Measurements from ENCODE around the gene PALLD.

Gene PALLD

DNA sequence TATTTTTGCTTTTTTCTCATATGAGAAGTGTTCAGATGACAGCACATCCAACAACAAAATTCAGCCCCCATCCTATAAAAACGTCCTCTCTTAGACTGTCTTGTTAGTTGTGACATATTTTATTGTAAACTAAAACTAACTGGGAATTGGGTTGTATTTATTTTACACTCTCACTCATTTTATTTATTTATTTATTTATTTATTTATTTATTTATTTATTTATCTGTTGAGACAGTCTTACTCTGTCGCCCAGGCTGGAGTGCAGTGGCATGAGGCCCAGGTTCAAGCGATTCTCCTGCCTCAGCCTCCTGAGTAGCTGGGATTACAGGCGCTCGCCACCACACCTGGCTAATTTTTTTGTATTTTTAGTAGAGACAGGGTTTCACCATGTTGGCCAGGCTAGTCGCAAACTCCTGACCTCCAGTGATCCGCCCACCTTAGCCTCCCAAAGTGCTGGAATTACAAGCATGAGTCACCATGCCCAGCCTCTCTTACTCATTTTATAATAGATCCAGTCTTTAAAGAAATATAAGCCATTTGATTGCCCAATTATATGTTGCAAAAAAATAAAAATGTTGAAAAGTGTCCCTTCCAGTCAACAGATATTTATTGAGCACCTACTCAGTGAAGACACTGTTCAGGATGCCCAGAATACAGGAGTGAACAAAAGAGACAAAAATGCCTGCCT lies 44.6 kb downstream of the PALLD start:
- no peaks in the 10 kb centered on the region for H3K9me3 ChIP-seq (ENCODE audit: control insufficient read depth, low read length)
- H3K9ac ChIP-seq (ENCODE audit: low read length) = no peak overlapping the region
- no peak overlapping the region for H3K4me3 ChIP-seq (ENCODE audit: low read length)
- no peaks in the 10 kb centered on the region for H3K36me3 ChIP-seq (ENCODE audit: control insufficient read depth, insufficient read depth, low read length, severe bottlenecking)
- H3K4me1 ChIP-seq (ENCODE audit: control insufficient read depth, insufficient read depth, low read length) = peaks cover 11% of the 10 kb centered on the region
- peak; percentile 63 for DNase-seq (ENCODE audit: low read depth)
- H3K27me3 ChIP-seq (replicated peaks; ENCODE audit: control insufficient read depth, insufficient read depth, low read length) = no peaks in the 10 kb centered on the region

GRCh38 chr4:168549143-168549542 lies 52.3 kb downstream of the PALLD start:
- Histone ChIP-seq H3K9ac (ENCODE audit: low read length) (no peak overlapping the region), H3K27me3 (replicated peaks; ENCODE audit: control insufficient read depth, insufficient read depth, low read length) (no peaks in the 10 kb centered on the region), H3K4me3 (ENCODE audit: low read length) (no peak overlapping the region), H3K36me3 (ENCODE audit: control insufficient read depth, insufficient read depth, low read length, severe bottlenecking) (no peaks in the 10 kb centered on the region), H3K4me1 (ENCODE audit: control insufficient read depth, insufficient read depth, low read length) (peaks cover 32% of the 10 kb centered on the region), H3K9me3 (ENCODE audit: control insufficient read depth, low read length) (no peaks in the 10 kb centered on the region)
- peak; percentile 41 for DNase-seq (ENCODE audit: low read depth)

- H3K4me3 ChIP-seq (ENCODE audit: low read length) = peak overlapping the region; percentile 52
- H3K9me3 ChIP-seq (ENCODE audit: control insufficient read depth, low read length) = no peaks in the 10 kb centered on the region
- peak; percentile 50 for DNase-seq (ENCODE audit: low read depth)
- no peaks in the 10 kb centered on the region for H3K36me3 ChIP-seq (ENCODE audit: control insufficient read depth, insufficient read depth, low read length, severe bottlenecking)
- peak overlapping the region; percentile 37 for H3K9ac ChIP-seq (ENCODE audit: low read length)
- H3K4me1 ChIP-seq (ENCODE audit: control insufficient read depth, insufficient read depth, low read length) = peaks cover 32% of the 10 kb centered on the region
- H3K27me3 ChIP-seq (replicated peaks; ENCODE audit: control insufficient read depth, insufficient read depth, low read length) = no peaks in the 10 kb centered on the region
Measured at GRCh38 chr4:168550064-168550766, 53.4 kb downstream of the PALLD start.

DNA sequence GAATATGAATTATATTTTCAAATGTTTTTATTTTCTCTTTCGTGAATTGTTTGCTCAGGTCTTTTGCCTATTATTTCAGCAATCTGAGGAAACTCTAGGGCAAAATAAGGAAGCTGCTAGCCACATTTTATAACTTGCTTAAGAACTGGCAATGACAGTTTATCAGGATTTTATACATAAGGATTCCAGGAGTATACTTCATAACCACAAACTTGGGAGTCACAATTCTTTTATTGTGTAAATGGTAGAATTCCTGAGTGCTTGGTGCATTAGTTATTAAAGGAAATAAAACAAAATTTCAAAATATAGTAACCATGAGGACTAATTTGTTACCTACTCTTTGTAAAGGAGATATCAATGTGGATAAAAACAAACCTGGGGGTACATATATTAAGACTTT lies 54.4 kb downstream of the PALLD start:
- Histone ChIP-seq H3K4me3 (ENCODE audit: low read length) (peak overlapping the region; percentile 52), H3K27me3 (replicated peaks; ENCODE audit: control insufficient read depth, insufficient read depth, low read length) (no peaks in the 10 kb centered on the region), H3K36me3 (ENCODE audit: control insufficient read depth, insufficient read depth, low read length, severe bottlenecking) (no peaks in the 10 kb centered on the region), H3K9me3 (ENCODE audit: control insufficient read depth, low read length) (no peaks in the 10 kb centered on the region), H3K9ac (ENCODE audit: low read length) (no peak overlapping the region), H3K4me1 (ENCODE audit: control insufficient read depth, insufficient read depth, low read length) (peaks cover 32% of the 10 kb centered on the region)
- peak; percentile 69 for DNase-seq (ENCODE audit: low read depth)

GRCh38 chr4:168551945-168552695 lies 55.3 kb downstream of the PALLD start:
- DNase-seq (ENCODE audit: low read depth) = no peak
- Histone ChIP-seq H3K36me3 (ENCODE audit: control insufficient read depth, insufficient read depth, low read length, severe bottlenecking) (no peaks in the 10 kb centered on the region), H3K4me1 (ENCODE audit: control insufficient read depth, insufficient read depth, low read length) (peaks cover 29% of the 10 kb centered on the region), H3K4me3 (ENCODE audit: low read length) (no peak overlapping the region), H3K9me3 (ENCODE audit: control insufficient read depth, low read length) (no peaks in the 10 kb centered on the region), H3K27me3 (replicated peaks; ENCODE audit: control insufficient read depth, insufficient read depth, low read length) (no peaks in the 10 kb centered on the region), H3K9ac (ENCODE audit: low read length) (no peak overlapping the region)

- DNase-seq (ENCODE audit: low read depth) = no peak
- H3K4me3 ChIP-seq (ENCODE audit: low read length) = no peak overlapping the region
- no peaks in the 10 kb centered on the region for H3K27me3 ChIP-seq (replicated peaks; ENCODE audit: control insufficient read depth, insufficient read depth, low read length)
- peaks cover 28% of the 10 kb centered on the region for H3K4me1 ChIP-seq (ENCODE audit: control insufficient read depth, insufficient read depth, low read length)
- no peaks in the 10 kb centered on the region for H3K9me3 ChIP-seq (ENCODE audit: control insufficient read depth, low read length)
- H3K9ac ChIP-seq (ENCODE audit: low read length) = no peak overlapping the region
- H3K36me3 ChIP-seq (ENCODE audit: control insufficient read depth, insufficient read depth, low read length, severe bottlenecking) = no peaks in the 10 kb centered on the region
Measured at GRCh38 chr4:168553714-168554370, 57.0 kb downstream of the PALLD start.

GRCh38 chr4:168555437-168555836 lies 58.6 kb downstream of the PALLD start:
- DNase-seq (ENCODE audit: low read depth) = no peak
- H3K9me3 ChIP-seq (ENCODE audit: control insufficient read depth, low read length) = no peaks in the 10 kb centered on the region
- no peak overlapping the region for H3K9ac ChIP-seq (ENCODE audit: low read length)
- no peak overlapping the region for H3K4me3 ChIP-seq (ENCODE audit: low read length)
- peaks cover 21% of the 10 kb centered on the region for H3K4me1 ChIP-seq (ENCODE audit: control insufficient read depth, insufficient read depth, low read length)
- H3K36me3 ChIP-seq (ENCODE audit: control insufficient read depth, insufficient read depth, low read length, severe bottlenecking) = no peaks in the 10 kb centered on the region
- no peaks in the 10 kb centered on the region for H3K27me3 ChIP-seq (replicated peaks; ENCODE audit: control insufficient read depth, insufficient read depth, low read length)

DNA sequence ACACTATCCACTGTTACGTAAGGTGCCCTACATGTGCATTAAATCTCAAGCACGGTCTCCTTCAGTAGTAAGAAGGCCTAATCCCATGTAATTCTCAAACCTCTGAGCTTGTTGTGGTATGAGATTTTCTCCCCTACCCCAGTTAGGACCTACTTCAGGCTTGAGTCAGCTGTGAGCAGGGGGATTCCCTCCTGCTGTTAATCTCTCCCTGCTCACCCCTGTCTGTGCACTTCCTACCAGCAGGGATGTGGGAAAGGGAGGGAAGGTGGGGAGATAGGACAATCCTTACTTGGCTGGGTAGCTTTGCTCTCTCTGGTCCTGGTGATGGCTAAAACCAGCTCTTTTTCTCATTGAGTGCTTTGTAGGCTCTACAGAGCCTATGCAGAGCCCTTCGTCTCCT lies 60.8 kb downstream of the PALLD start:
- Histone ChIP-seq H3K4me1 (ENCODE audit: control insufficient read depth, insufficient read depth, low read length) (peaks cover 12% of the 10 kb centered on the region), H3K4me3 (ENCODE audit: low read length) (no peak overlapping the region), H3K9me3 (ENCODE audit: control insufficient read depth, low read length) (no peaks in the 10 kb centered on the region), H3K9ac (ENCODE audit: low read length) (no peak overlapping the region), H3K27me3 (replicated peaks; ENCODE audit: control insufficient read depth, insufficient read depth, low read length) (no peaks in the 10 kb centered on the region), H3K36me3 (ENCODE audit: control insufficient read depth, insufficient read depth, low read length, severe bottlenecking) (no peaks in the 10 kb centered on the region)
- no peak for DNase-seq (ENCODE audit: low read depth)

- Histone ChIP-seq H3K36me3 (ENCODE audit: control insufficient read depth, insufficient read depth, low read length, severe bottlenecking) (no peaks in the 10 kb centered on the region), H3K4me1 (ENCODE audit: control insufficient read depth, insufficient read depth, low read length) (peaks cover 12% of the 10 kb centered on the region)
- DNase-seq (ENCODE audit: low read depth) = no peak
Measured at GRCh38 chr4:168558599-168558998, 61.7 kb downstream of the PALLD start.

DNA sequence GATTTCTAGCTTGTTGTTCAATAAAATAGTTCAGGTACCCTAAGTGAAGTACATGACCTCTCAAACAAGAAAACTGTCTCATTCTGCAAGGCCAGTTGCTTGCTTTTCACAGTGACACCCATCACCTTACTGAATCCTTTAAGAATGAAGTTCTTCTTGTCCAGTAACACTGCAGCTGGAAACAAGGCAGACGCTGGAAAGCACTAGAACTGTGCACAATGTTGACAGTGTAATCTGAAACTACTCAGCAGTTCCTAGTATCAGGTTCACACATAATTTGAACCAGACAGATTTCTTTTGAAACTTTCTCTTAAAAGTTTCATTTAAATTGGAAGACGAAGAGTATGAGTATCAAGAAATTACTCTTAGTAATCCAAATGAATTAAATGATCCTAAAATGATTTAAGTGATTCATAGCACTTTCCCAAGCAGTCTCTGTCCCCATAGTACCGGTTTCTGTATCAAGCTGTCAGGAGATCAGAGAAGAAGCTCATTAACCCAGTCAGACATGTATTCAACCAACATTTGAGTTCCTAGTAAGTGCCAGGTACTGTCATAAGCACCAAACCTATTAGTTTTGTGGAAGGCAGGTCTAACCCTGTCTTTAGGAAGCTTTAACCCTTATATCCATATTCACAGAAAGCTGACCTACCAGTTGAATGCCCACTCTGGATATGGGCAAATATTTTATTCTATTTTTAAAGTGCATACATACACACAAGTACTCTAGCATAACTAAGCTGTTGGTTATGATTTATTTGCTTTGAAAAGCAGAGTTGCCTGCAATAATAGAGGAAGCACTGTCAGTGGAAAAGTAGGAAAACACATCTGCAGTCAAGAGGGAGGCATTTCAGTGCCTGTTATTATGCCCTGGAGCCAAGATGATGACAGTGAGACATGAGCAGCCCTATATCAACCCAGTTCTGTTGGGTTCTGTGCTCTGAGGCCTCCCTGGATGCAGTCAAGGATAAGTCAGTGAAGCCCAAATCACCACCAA lies 63.6 kb downstream of the PALLD start:
- Histone ChIP-seq H3K4me1 (ENCODE audit: control insufficient read depth, insufficient read depth, low read length) (peaks cover 12% of the 10 kb centered on the region), H3K9ac (ENCODE audit: low read length) (no peak overlapping the region), H3K4me3 (ENCODE audit: low read length) (no peak overlapping the region), H3K9me3 (ENCODE audit: control insufficient read depth, low read length) (no peaks in the 10 kb centered on the region), H3K36me3 (ENCODE audit: control insufficient read depth, insufficient read depth, low read length, severe bottlenecking) (no peaks in the 10 kb centered on the region), H3K27me3 (replicated peaks; ENCODE audit: control insufficient read depth, insufficient read depth, low read length) (no peaks in the 10 kb centered on the region)
- peak; percentile 89 for DNase-seq (ENCODE audit: low read depth)

More at GRCh38 chr4:168558599-168558998, 61.7 kb downstream of the PALLD start:
- no peaks in the 10 kb centered on the region for H3K27me3 ChIP-seq (replicated peaks; ENCODE audit: control insufficient read depth, insufficient read depth, low read length)
- H3K9ac ChIP-seq (ENCODE audit: low read length) = no peak overlapping the region
- H3K4me3 ChIP-seq (ENCODE audit: low read length) = no peak overlapping the region
- H3K9me3 ChIP-seq (ENCODE audit: control insufficient read depth, low read length) = no peaks in the 10 kb centered on the region

Measured in adipocyte (in vitro differentiated cells).